Liver (tissue), 9 donors: ENCODE results near the gene FGD5. TPM values are rescaled to one million over a fixed set of nuclear protein-coding genes. Genes with fewer than 3 reads are reported as not detected.

Source experiments
- DNase-seq: peaks from one replicate; pipeline ENCODE4 v3.0.0-alpha.2; 2017; ENCODE audit warnings: low spot score
- H3K27ac ChIP-seq, 2 donors: one replicate each; pipeline ENCODE4 v1.7.0; 2013; ENCODE audit warnings: inconsistent platforms in 2 of 2, low read length in 2 of 2, control low read depth in 1 of 2, low read depth in 1 of 2, mild to moderate bottlenecking in 1 of 2
- H3K27me3 ChIP-seq, 4 donors: one replicate each; pipeline versions ENCODE4 v1.6.1 to v1.7.0; 2013; ENCODE audit warnings: low read length in 3 of 4, inconsistent platforms in 1 of 4, mild to moderate bottlenecking in 1 of 4, moderate library complexity in 1 of 4; ENCODE audit not compliant: control insufficient read depth in 4 of 4, insufficient read depth in 4 of 4
- H3K36me3 ChIP-seq, 4 donors: one replicate each; pipeline versions ENCODE4 v1.6.1 to v1.7.0; 2013; ENCODE audit warnings: low read length in 3 of 4, mild to moderate bottlenecking in 3 of 4, low read depth in 1 of 4, moderate library complexity in 1 of 4; ENCODE audit not compliant: control insufficient read depth in 4 of 4, insufficient read depth in 3 of 4
- H3K4me1 ChIP-seq, 4 donors: one replicate each; pipeline versions ENCODE4 v1.6.1 to v1.7.0; 2013; ENCODE audit warnings: low read length in 3 of 4, mild to moderate bottlenecking in 3 of 4, moderate library complexity in 1 of 4; ENCODE audit not compliant: control insufficient read depth in 4 of 4, insufficient read depth in 4 of 4
- H3K4me3 ChIP-seq, 3 donors: one replicate each; pipeline versions ENCODE4 v1.6.1 to v1.7.0; 2013; ENCODE audit warnings: low read length in 3 of 3, control low read depth in 1 of 3, low read depth in 1 of 3, mild to moderate bottlenecking in 1 of 3
- H3K9ac ChIP-seq, 2 donors: one replicate each; pipeline ENCODE4 v1.7.0; 2013; ENCODE audit warnings: low read length in 2 of 2, mild to moderate bottlenecking in 2 of 2, moderate library complexity in 2 of 2, control low read depth in 1 of 2, low read depth in 1 of 2
- H3K9me3 ChIP-seq, 4 donors: one replicate each; pipeline versions ENCODE4 v1.6.1 to v1.7.0; 2013; ENCODE audit warnings: low read length in 3 of 4; ENCODE audit not compliant: control insufficient read depth in 4 of 4
- ATF3 ChIP-seq: IDR thresholded peaks from 2 replicates; pipeline ENCODE4 v1.6.1; 2016; ENCODE audit warnings: antibody characterized with exemption
- CTCF ChIP-seq: fragments of 150-350 bp; IDR thresholded peaks from 2 replicates; pipeline ENCODE4 v1.5.1; 2017; ENCODE audit warnings: improper control_type of control experiment, low read depth, low read length; ENCODE audit not compliant: missing input control
- EGR1 ChIP-seq, 2 donors: IDR thresholded peaks; 2 replicates each; pipeline ENCODE4 v1.6.1; 2016 to 2018; ENCODE audit warnings: antibody characterized with exemption in 2 of 2, low read depth in 2 of 2
- FOXA1 ChIP-seq: IDR thresholded peaks from 2 replicates; pipeline ENCODE4 v1.6.1; 2016; ENCODE audit warnings: antibody characterized with exemption
- FOXA2 ChIP-seq: IDR thresholded peaks from 2 replicates; pipeline ENCODE4 v1.6.1; 2016; ENCODE audit warnings: antibody characterized with exemption
- GABPA ChIP-seq, 2 donors: IDR thresholded peaks in 1 of 2; conservative IDR thresholded peaks in 1 of 2; 2 replicates each; pipeline ENCODE4 v1.6.1; 2016; ENCODE audit warnings: antibody characterized with exemption in 2 of 2, mild to moderate bottlenecking in 1 of 2, moderate library complexity in 1 of 2
- HNF4A ChIP-seq, 2 donors: conservative IDR thresholded peaks; 2 replicates each; pipeline ENCODE4 v1.6.1; 2016; ENCODE audit warnings: antibody characterized with exemption in 2 of 2, mild to moderate bottlenecking in 2 of 2
- HNF4G ChIP-seq: IDR thresholded peaks from 2 replicates; pipeline ENCODE4 v1.6.1; 2016; ENCODE audit warnings: antibody characterized with exemption
- JUND ChIP-seq, 2 donors: IDR thresholded peaks; 2 replicates each; pipeline ENCODE4 v1.6.1; 2016; ENCODE audit warnings: antibody characterized with exemption in 2 of 2
- NR2F2 ChIP-seq: IDR thresholded peaks from 2 replicates; pipeline ENCODE4 v1.6.1; 2016; ENCODE audit warnings: antibody characterized with exemption
- RAD21 ChIP-seq, 2 donors: IDR thresholded peaks; 2 replicates each; pipeline ENCODE4 v1.6.1; 2016; ENCODE audit warnings: antibody characterized with exemption in 2 of 2, mild to moderate bottlenecking in 2 of 2
- REST ChIP-seq: IDR thresholded peaks from 2 replicates; pipeline ENCODE4 v1.6.1; 2016; ENCODE audit warnings: antibody characterized with exemption, mild to moderate bottlenecking
- RXRA ChIP-seq, 2 donors: IDR thresholded peaks; 2 replicates each; pipeline ENCODE4 v1.6.1; 2017 to 2018; ENCODE audit warnings: antibody characterized with exemption in 2 of 2, mild to moderate bottlenecking in 1 of 2
- SP1 ChIP-seq: IDR thresholded peaks from 2 replicates; pipeline ENCODE4 v1.6.1; 2018; ENCODE audit warnings: antibody characterized with exemption, mild to moderate bottlenecking
- TAF1 ChIP-seq: conservative IDR thresholded peaks from 2 replicates; pipeline ENCODE4 v1.6.1; 2016; ENCODE audit warnings: antibody characterized with exemption, mild to moderate bottlenecking
- YY1 ChIP-seq: IDR thresholded peaks from 2 replicates; pipeline ENCODE4 v1.6.1; 2016; ENCODE audit warnings: antibody characterized with exemption, mild to moderate bottlenecking
- ZBTB33 ChIP-seq: IDR thresholded peaks from 2 replicates; pipeline ENCODE4 v1.6.1; 2016; ENCODE audit warnings: antibody characterized with exemption
- WGBS: extraction: QIAGEN DNeasy Blood & Tissue Kit; methylation state at CpG from one replicate; pipeline ENCODE4 v1.1.7; 2013; 5-methylcytosine and 5-hydroxymethylcytosine counted together
- polyA plus RNA-seq, 2 donors: library from polyadenylated mRNA; stranded (reverse) in 1 of 2; unstranded in 1 of 2; fragments of 200-250 nt in 1 of 2; fragments of >200 nt in 1 of 2; fragmentation: Nextera tagmentation in 1 of 2; extraction: Ambion mirVana in 1 of 2; gene quantifications; one replicate each; pipeline versions ENCODE4 v1.2.1 to v1.2.3, GENCODE V29; 2013 to 2015
- total RNA-seq, 2 donors: library from RNA; depleted of rRNA; stranded (reverse); fragments of >200 nt; gene quantifications; one replicate each; pipeline ENCODE4 v1.2.3, GENCODE V29; 2014
- donor health status: healthy.
- donor health status: healthy.
- donor health status: healthy.
- donor health status: healthy.
- donor health status: healthy.

The FGD5 gene
- total and polyA plus RNA-seq, 4 donors: 2.0 to 6.3 (median 3.1) TPM

GRCh38 chr3:14795996-14796395 lies 22.8 kb upstream of the FGD5 start:
- H3K9ac ChIP-seq: no peak overlapping the region
- no peaks in the 10 kb centered on the region for H3K36me3 ChIP-seq
- no peak for TF ChIP-seq GABPA (IDR thresholded peaks at IDR 0.05 in 1 of 2, conservative IDR thresholded peaks at IDR 0.05 in 1 of 2)
- TF ChIP-seq JUND (IDR thresholded peaks at IDR 0.05): no peak
- no peak for TF ChIP-seq YY1
- no peak for TF ChIP-seq CTCF
- TF ChIP-seq ATF3: no peak
- no peak for TF ChIP-seq REST
- no peak for TF ChIP-seq HNF4A (conservative IDR thresholded peaks at IDR 0.05)
- no peak for TF ChIP-seq ZBTB33
- TF ChIP-seq SP1: no peak
- no peak for TF ChIP-seq RXRA (IDR thresholded peaks at IDR 0.05)
- TF ChIP-seq NR2F2: no peak
- TF ChIP-seq FOXA1: no peak
- TF ChIP-seq RAD21 (IDR thresholded peaks at IDR 0.05): no peak
- no peak for TF ChIP-seq TAF1
- TF ChIP-seq FOXA2: no peak
- no peak for TF ChIP-seq HNF4G
- TF ChIP-seq EGR1 (IDR thresholded peaks at IDR 0.05; ENCODE audit: low read depth in 2 of 2): no peak
- H3K9me3 ChIP-seq: no peaks in the 10 kb centered on the region
- H3K4me1 ChIP-seq: peaks cover 0 to 6% (median 3%) of the 10 kb centered on the region in 4 donors
- 81% methylated on average over 2 of the region's 2 CpGs for WGBS
- DNase-seq: no peak
- H3K27ac ChIP-seq: no peak overlapping the region
- H3K4me3 ChIP-seq: no peak overlapping the region
- H3K27me3 ChIP-seq: no peaks in the 10 kb centered on the region

GRCh38 chr3:14796403-14797077 lies 22.2 kb upstream of the FGD5 start:
- no peak overlapping the region for H3K27ac ChIP-seq
- TF ChIP-seq RAD21 (IDR thresholded peaks at IDR 0.05) (no peak), EGR1 (IDR thresholded peaks at IDR 0.05; ENCODE audit: low read depth in 2 of 2) (no peak), HNF4A (conservative IDR thresholded peaks at IDR 0.05) (no peak), JUND (IDR thresholded peaks at IDR 0.05) (no peak), NR2F2 (no peak), TAF1 (no peak)
- WGBS: 90% methylated on average over 14 of the region's 14 CpGs
- no peak for DNase-seq
- no peaks in the 10 kb centered on the region for H3K36me3 ChIP-seq
- no peaks in the 10 kb centered on the region for H3K27me3 ChIP-seq
- peaks cover 0 to 5% (median 3%) of the 10 kb centered on the region in 4 donors for H3K4me1 ChIP-seq
- H3K4me3 ChIP-seq: no peak overlapping the region
- H3K9ac ChIP-seq: no peak overlapping the region
- H3K9me3 ChIP-seq: no peaks in the 10 kb centered on the region
